HG03521 (cell line): ENCODE results near the gene MCM3AP.

ENCODE experiments used
- ATAC-seq: cut with Tn5 transposase; IDR thresholded peaks from one replicate; pipeline ENCODE4 v1.9.1; 2021; ENCODE audit warnings: mild to moderate bottlenecking, moderate library complexity; ENCODE audit not compliant: unreplicated experiment

Gene MCM3AP

GRCh38 chr21:46274797-46275390, 10.5 kb downstream of the MCM3AP start:
- no peak for ATAC-seq

- no peak for ATAC-seq
Measured at GRCh38 chr21:46273341-46273740, 12.1 kb downstream of the MCM3AP start.

- ATAC-seq: no peak
Measured at GRCh38 chr21:46269466-46269865, 15.9 kb downstream of the MCM3AP start.

GRCh38 chr21:46268371-46268770, 17.0 kb downstream of the MCM3AP start:
- no peak for ATAC-seq

- no peak for ATAC-seq
Measured at GRCh38 chr21:46266946-46267345, 18.5 kb downstream of the MCM3AP start.

GRCh38 chr21:46265736-46266525, 19.5 kb downstream of the MCM3AP start:
- ATAC-seq: no peak

- no peak for ATAC-seq
Measured at GRCh38 chr21:46264690-46265144, 20.7 kb downstream of the MCM3AP start.

GRCh38 chr21:46264046-46264689, 21.2 kb downstream of the MCM3AP start:
- ATAC-seq: no peak

GRCh38 chr21:46256501-46256994, 28.9 kb downstream of the MCM3AP start:
- ATAC-seq: no peak

GRCh38 chr21:46255758-46256337, 29.6 kb downstream of the MCM3AP start:
- ATAC-seq: no peak

GRCh38 chr21:46255166-46255565, 30.2 kb downstream of the MCM3AP start:
- no peak for ATAC-seq

GRCh38 chr21:46254208-46254975, 31.0 kb downstream of the MCM3AP start:
- ATAC-seq: no peak

GRCh38 chr21:46253610-46254124, 31.7 kb downstream of the MCM3AP start:
- peak; percentile 62 for ATAC-seq

GRCh38 chr21:46252840-46253239, 32.6 kb downstream of the MCM3AP start:
- no peak for ATAC-seq

GRCh38 chr21:46250146-46250725, 35.2 kb downstream of the MCM3AP start:
- ATAC-seq: no peak

- ATAC-seq: no peak
Measured at GRCh38 chr21:46248827-46249226, 36.6 kb downstream of the MCM3AP start.

GRCh38 chr21:46248422-46248782, 37.0 kb downstream of the MCM3AP start:
- no peak for ATAC-seq

- ATAC-seq: no peak
Measured at GRCh38 chr21:46247699-46248421, 37.6 kb downstream of the MCM3AP start.

GRCh38 chr21:46246345-46246744, 39.1 kb downstream of the MCM3AP start:
- no peak for ATAC-seq
